Omental fat pad (tissue), 4 donors: ENCODE data around the gene MAG. TPM values are rescaled to one million over a fixed set of nuclear protein-coding genes. Genes with fewer than 3 reads are reported as not detected.

ENCODE experiments used
- ATAC-seq: fragments of 150-250 bp; one replicate; pipeline ENCODE4 v1.9.1; 2016; ENCODE audit warnings: mild to moderate bottlenecking, moderate library complexity; ENCODE audit not compliant: low FRiP score
- DNase-seq: peaks from one replicate; pipeline ENCODE4 v3.0.0-alpha.2; 2019; ENCODE audit warnings: low spot score
- total RNA-seq, 4 donors: library from RNA; depleted of rRNA; stranded (reverse); fragments of >200 nt; gene quantifications; one replicate each; pipeline ENCODE4 v1.1.0, GENCODE V29; 2016
- TF ChIP-seq, protein P1 (sequence below), 3 donors: fragments of 450-650 bp; IDR thresholded peaks; one replicate each; pipeline ENCODE4 v1.5.1; 2016 to 2017; ENCODE audit warnings: antibody characterized with exemption in 3 of 3, mild to moderate bottlenecking in 3 of 3, moderate library complexity in 2 of 3

Gene MAG
- total RNA-seq, 4 donors from 2014 or later: not detected

DNA sequence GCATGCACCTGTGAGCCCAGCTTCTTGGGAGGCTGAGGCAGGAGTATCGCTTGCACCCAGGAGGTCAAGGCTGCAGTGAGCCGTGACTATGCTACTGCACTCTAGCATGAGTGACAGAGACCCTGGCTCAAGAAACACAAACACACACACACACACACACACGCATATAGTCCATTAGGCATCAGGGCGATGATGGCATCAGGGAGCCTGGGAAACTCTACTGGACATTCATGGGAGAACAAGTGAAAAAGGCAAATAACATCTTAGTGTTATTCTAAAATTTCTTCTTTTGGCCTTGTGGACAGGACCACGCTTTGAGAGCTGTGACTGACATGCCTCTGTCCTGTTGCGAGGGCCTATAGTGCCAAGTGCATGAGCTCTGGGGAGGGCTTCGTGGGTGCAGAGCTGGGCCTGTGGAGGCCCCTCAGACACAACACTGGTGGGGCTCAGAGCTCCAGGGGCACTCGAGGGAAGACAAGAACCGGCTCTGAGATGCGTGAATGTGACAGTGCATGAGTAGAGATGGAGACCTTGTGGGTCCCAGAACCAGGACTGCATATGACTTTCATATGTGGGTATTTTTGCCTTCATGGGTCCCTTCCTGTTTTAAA, 31.2 kb upstream of the MAG start:
- no peak for ATAC-seq
- no peak for DNase-seq
- TF ChIP-seq, protein P1, sequence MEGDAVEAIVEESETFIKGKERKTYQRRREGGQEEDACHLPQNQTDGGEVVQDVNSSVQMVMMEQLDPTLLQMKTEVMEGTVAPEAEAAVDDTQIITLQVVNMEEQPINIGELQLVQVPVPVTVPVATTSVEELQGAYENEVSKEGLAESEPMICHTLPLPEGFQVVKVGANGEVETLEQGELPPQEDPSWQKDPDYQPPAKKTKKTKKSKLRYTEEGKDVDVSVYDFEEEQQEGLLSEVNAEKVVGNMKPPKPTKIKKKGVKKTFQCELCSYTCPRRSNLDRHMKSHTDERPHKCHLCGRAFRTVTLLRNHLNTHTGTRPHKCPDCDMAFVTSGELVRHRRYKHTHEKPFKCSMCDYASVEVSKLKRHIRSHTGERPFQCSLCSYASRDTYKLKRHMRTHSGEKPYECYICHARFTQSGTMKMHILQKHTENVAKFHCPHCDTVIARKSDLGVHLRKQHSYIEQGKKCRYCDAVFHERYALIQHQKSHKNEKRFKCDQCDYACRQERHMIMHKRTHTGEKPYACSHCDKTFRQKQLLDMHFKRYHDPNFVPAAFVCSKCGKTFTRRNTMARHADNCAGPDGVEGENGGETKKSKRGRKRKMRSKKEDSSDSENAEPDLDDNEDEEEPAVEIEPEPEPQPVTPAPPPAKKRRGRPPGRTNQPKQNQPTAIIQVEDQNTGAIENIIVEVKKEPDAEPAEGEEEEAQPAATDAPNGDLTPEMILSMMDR (IDR thresholded peaks at IDR 0.05): no peak

DNA sequence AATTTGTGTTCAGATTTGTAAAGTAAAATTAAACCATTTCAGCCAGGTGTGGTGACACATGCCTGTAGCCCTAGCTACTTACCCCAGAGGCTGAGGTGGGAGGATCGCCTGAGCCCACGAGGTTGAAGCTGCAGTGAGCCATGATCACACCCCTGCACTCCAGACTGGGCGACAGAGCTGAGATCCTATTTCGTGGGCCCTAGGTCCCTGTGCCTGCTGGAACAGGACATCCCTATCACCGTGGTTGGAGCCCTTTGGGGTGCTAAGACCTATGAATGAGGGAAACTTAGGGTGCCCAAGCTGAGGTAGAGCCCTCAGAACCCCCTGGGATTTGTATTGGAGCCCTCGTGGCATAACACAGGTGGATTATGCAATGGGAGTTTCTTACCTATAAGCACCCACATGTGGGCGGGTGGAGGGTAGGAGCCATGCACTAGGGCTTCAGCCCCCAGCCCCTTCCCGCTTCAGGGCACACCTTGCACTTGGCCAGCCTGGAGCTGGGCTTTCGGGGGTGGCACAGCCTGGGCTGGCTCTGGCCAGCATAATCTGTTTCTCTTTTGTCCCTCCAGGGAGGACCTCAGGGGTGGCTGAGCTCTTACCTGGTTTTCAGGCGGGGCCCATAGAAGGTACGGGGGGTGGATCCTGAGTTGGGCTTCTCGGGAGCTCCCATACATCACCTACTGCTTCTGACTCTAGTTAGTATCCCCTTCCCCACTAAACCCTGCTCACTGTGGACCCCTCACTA, 30.4 kb upstream of the MAG start:
- no peak for DNase-seq
- ATAC-seq: no peak
- TF ChIP-seq, protein P1 (IDR thresholded peaks at IDR 0.05): no peak

DNA sequence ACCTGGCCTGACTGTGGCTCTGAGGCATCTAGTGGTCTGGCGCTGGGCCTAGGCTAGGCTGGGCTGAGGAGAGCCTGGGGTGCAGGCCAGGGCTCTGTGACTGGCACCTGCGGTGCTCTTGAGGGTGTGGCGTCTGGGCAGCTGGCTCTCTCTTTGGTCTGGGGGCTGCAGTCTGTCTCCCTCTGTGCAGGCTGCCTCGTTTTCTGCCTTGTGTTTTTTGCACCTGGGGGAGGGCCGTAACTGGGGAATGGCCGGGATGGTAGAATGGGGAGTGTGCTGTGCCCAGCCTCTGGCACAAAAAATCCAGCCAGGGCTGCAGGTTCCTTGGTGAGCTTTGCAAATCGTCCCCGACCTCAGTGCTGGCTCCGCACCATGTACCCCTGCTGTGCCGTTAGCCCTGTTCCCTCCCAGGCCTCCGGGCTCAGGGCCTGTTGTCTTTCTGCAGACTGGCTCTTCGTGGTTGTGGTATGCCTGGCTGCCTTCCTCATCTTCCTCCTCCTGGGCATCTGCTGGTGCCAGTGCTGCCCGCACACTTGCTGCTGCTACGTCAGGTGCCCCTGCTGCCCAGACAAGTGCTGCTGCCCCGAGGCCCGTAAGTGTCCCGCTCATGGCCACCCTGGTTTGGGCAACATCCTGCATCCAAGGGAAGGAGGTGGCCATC, 29.7 kb upstream of the MAG start:
- TF ChIP-seq, protein P1 (IDR thresholded peaks at IDR 0.05): no peak
- no peak for ATAC-seq
- DNase-seq: no peak

DNA sequence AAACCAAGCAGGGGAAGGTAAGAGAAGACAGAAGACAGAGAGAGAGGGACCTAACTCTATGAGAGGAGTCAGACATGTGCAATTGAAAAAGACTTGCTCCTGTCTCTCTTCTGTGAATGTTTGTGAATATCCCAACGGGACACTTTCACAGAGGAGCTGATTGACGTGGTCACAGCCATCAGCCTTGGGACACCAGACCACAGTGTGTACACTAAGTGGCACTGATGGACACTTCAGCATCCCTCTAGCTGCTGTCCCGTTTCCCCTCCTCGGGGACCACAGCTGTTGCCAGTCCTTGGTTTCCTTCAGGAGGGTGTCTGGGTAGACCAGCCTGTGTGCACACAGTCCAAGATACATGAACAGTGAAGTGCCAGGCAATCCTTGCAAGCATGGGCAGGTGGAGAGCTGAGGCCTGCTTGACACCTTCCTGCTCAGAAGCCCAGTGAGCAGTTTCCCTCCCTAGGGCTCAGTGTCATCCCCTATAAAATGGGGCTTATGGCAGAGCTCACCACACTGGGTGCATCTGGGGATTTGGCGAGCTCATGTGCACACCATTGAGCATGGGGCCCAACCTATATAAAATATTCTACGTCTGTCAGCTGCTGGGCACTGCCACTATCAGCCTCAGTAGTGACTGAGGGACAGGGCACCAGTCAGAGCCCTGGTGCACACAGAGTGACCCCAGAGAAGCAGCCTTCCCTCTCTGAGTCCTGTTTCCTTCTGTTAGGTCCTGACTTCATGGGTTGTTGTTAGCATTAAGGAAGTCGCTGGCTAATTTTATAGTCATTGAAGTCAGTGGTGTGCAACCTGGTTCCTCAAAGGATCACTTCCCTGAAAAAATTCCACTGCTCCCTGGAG, 27.5 kb upstream of the MAG start:
- ATAC-seq: no peak
- TF ChIP-seq, protein P1 (IDR thresholded peaks at IDR 0.05): no peak
- DNase-seq: no peak

DNA sequence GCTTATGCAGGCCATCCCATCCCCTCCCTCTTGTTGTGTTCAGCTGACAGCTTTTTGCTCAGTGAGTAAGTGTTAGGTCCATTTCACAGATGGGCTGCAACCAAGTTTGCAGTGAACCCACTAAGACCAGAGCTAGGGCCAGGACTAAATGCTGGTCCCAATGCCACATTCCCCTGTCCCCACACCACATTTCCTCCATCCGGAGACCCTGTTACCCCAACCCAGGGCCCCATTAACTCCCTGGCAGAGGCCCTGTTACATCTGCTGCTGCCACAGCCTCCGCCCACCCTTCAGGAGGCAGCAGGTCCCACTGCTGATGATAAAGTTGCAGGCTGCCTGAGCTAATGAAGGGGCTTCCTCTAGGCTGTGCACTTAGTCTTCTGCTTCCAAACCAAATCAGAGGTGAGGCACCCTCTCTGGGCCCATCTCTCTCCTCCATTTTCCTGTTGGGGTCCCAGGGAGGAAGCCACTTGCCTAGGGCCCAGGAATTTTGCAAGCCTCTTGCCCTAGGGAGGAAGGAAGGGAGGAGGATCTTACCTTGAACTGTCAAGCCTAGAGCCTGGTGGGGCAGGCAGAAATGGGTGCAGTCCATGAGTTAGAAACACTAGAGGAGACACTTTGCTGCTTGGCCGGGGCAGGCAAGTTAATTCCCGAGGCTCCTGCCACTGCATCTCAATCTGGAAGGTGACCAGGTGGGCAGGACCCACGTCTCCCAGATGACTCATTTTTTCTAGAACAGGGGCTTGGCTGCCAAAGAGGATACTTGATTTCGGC, 26.6 kb upstream of the MAG start:
- no peak for DNase-seq
- no peak for ATAC-seq
- TF ChIP-seq, protein P1 (IDR thresholded peaks at IDR 0.05): no peak

DNA sequence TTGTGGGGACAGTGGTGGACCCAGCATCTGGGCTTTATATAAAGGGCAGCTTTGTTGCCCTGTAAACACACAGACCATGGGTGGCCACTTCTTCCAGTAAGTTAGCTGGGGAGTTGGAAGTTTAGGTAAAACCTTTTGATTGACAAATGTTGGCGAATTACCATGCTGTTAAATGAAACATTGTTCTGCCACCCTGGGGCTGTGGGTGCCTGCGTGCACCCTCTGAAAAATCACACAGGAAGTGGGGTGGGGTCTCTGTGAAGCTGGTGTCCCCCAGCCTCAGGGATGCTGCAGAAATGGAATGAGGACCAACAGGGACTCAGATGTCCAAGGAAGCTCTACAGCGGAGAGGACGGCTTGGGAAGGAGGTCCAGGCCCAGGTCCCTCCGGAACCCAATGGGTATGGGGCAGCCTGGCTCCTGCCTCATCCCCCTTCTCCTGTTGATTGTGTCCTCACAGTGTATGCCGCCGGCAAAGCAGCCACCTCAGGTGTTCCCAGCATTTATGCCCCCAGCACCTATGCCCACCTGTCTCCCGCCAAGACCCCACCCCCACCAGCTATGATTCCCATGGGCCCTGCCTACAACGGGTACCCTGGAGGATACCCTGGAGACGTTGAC, 26.0 kb upstream of the MAG start:
- DNase-seq: no peak
- no peak for ATAC-seq
- TF ChIP-seq, protein P1 (IDR thresholded peaks at IDR 0.05): no peak
